GM13977 (cell line): ENCODE data around the gene TAS1R3.

Source experiments
- DNase-seq: peaks from one replicate; pipeline ENCODE4 v3.0.0; 2012; ENCODE audit warnings: low spot score
- CTCF ChIP-seq: IDR thresholded peaks from 2 replicates; pipeline ENCODE4 v1.5.1; 2012; ENCODE audit warnings: mild to moderate bottlenecking, control low read depth; ENCODE audit not compliant: insufficient read depth; ENCODE audit errors: extremely low read depth, missing control alignments
- in situ Hi-C: fragments of 300-500 bp; cut with MboI; formaldehyde crosslinking; loops from one replicate; pipeline ENCODE4 v1.12.0; 2022; ENCODE audit warnings: low sequenced_read_pairs, low pct_unique_long_range_greater_than_20kb, mixed read lengths, inconsistent platforms; ENCODE audit not compliant: unreplicated experiment

The TAS1R3 gene

GRCh38 chr1:1341549-1342021 lies 10.5 kb downstream of the TAS1R3 start:
- no peak for TF ChIP-seq CTCF
- in situ Hi-C loops = no loop called here
- DNase-seq = no peak

DNA sequence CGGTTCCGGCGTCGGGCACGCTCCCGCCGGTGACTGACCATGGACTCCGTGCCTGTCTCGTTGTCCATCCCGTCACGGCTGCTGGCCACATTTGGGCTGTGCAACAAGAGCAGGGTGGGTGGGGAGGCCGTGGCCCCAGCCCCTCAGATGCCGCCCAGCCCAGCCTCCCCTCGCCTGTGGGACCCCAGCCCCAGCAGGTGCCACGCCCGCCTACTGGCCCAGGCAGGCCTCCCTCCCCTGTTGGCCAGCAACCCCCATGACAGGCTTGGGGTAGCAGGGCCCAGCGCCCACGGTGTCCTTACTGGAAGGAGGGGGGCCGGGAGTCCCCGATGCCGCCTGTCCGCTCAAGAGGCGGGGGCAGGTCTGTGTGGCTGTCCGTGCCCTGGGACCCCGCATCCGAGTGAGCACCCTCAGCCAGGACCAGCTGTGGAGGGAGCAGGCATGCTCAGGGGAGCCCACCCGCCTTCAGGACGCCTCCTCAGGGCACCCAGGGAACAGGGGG lies 11.0 kb downstream of the TAS1R3 start:
- no peak for DNase-seq
- no peak for TF ChIP-seq CTCF
- in situ Hi-C loops = no loop called here

- no peak for DNase-seq
- TF ChIP-seq CTCF = no peak
- in situ Hi-C loops = no loop called here
These were observed 11.6 kb downstream of the TAS1R3 start for GRCh38 chr1:1342584-1343115.

DNA sequence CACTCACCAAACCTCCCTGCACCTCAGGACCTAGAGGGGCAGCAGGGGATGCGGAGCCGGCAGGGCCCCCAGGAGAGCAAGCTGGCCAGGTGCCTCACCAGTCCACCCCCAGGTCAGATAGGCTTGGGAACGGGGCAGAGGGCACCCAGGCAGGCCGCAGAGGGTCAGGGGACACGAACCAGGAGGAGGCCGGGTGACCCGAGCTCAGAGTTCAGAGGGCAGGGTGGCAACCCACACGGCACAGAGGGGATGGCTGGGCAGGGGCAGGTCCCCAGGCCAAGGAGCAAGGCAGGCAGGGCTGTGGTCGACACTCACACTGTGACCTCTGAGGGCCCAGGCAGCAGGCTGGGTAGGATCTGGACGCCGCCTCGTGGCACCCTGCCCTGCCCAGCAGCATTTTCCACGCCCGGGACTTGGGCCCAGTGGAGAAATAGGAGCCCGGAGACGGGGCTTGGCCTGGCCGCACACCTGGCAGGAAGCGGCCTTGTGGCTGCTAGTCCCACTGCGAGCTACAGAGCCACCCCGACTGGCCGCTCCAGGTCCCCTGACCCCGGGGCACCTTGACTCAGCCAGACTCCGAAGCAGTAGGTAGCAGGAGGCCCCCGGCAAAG lies 12.8 kb downstream of the TAS1R3 start:
- no peak for DNase-seq
- in situ Hi-C loops = no loop called here
- no peak for TF ChIP-seq CTCF

- TF ChIP-seq CTCF = no peak
- in situ Hi-C loops = no loop called here
- DNase-seq = no peak
These were observed 13.7 kb downstream of the TAS1R3 start for GRCh38 chr1:1344655-1345361.

- no peak for DNase-seq
- in situ Hi-C loops = no loop called here
- no peak for TF ChIP-seq CTCF
These were observed 14.3 kb downstream of the TAS1R3 start for GRCh38 chr1:1345384-1345783.
